HepG2 (cell line): ENCODE data around the gene GPX7.
A peak's percentile ranks its signal among the peaks of the same experiment; 100 is the strongest.

Experiments used
- EP300 ChIP-seq, 3 experiments: sonication (generic) in 1 of 3; formaldehyde crosslinking in 1 of 3; IDR thresholded peaks; 2 replicates each; pipeline versions ENCODE4 v1.5.1 to v1.6.1; 2011 to 2020; ENCODE audit warnings: low read depth in 2 of 3, low read length in 2 of 3, borderline replicate concordance in 1 of 3, improper control_type of control experiment in 1 of 3, mild to moderate bottlenecking in 1 of 3, missing genetic modification reagents in 1 of 3, moderate library complexity in 1 of 3
- GLI4 ChIP-seq: sonication (generic); formaldehyde crosslinking; IDR thresholded peaks from 2 replicates; pipeline ENCODE4 v1.5.1; 2020; ENCODE audit warnings: missing genetic modification reagents, mild to moderate bottlenecking, moderate library complexity, borderline replicate concordance
- HMG20B ChIP-seq: conservative IDR thresholded peaks from 2 replicates; pipeline ENCODE4 v1.6.1; 2016; ENCODE audit warnings: missing genetic modification reagents, missing compliant biosample characterization
- HNF4A ChIP-seq: sonication (generic); formaldehyde crosslinking; IDR thresholded peaks from 2 replicates; pipeline ENCODE4 v1.4.0; 2020; ENCODE audit warnings: missing genetic modification reagents
- POLR2A ChIP-seq, 2 experiments: IDR thresholded peaks; 2 replicates each; pipeline ENCODE4 v1.6.1; 2011; ENCODE audit warnings: low read depth in 2 of 2, low read length in 2 of 2, mild to moderate bottlenecking in 1 of 2, moderate library complexity in 1 of 2; ENCODE audit not compliant: insufficient read depth in 1 of 2
- POLR2AphosphoS5 ChIP-seq: IDR thresholded peaks from 2 replicates; pipeline ENCODE4 v1.6.1; 2012; ENCODE audit warnings: low read depth, low read length
- TBL1XR1 ChIP-seq: fragments of 150-350 bp; IDR thresholded peaks from 2 replicates; pipeline ENCODE4 v1.6.1; 2014; ENCODE audit warnings: borderline replicate concordance, low read length; ENCODE audit not compliant: partially characterized antibody
- TGIF2 ChIP-seq: IDR thresholded peaks from 2 replicates; pipeline ENCODE4 v1.6.1; 2016; ENCODE audit warnings: control low read depth, missing compliant biosample characterization
- THAP7 ChIP-seq: sonication (generic); formaldehyde crosslinking; IDR thresholded peaks from 2 replicates; pipeline ENCODE4 v1.8.1; 2023; ENCODE audit warnings: mild to moderate bottlenecking, missing genetic modification reagents
- ZNF644 ChIP-seq: IDR thresholded peaks from 2 replicates; pipeline ENCODE4 v1.6.1; 2016; ENCODE audit warnings: low read depth
- TF ChIP-seq, protein P1 (sequence below), 2 experiments: sonication (generic) in 1 of 2; formaldehyde crosslinking in 1 of 2; IDR thresholded peaks; 2 replicates each; pipeline versions ENCODE4 v1.4.0 to v1.6.1; 2018 to 2020; ENCODE audit warnings: missing genetic modification reagents in 2 of 2, borderline replicate concordance in 1 of 2, low read depth in 1 of 2, mild to moderate bottlenecking in 1 of 2, missing biosample characterization in 1 of 2
- TF ChIP-seq, protein P2 (sequence below): sonication (generic); formaldehyde crosslinking; IDR thresholded peaks from 2 replicates; pipeline ENCODE4 v1.5.0; 2020; ENCODE audit warnings: mild to moderate bottlenecking, missing genetic modification reagents, moderate library complexity

GRCh38 chr1:52552505-52553361, 49.4 kb upstream of the GPX7 start, which contains the start of gene TUT4:
- no peak for TF ChIP-seq TBL1XR1
- peak; percentile 40; the same call in 1 of the 2 replicates for TF ChIP-seq POLR2AphosphoS5
- TF ChIP-seq POLR2A (IDR thresholded peaks at IDR 0.05; ENCODE audit: insufficient read depth in 1 of 2, low read depth in 2 of 2, low read length in 2 of 2), result peak in 1 of 2 experiments; percentile 60; a peak in 2 of 4 replicates
- TF ChIP-seq HNF4A (CRISPR knock-in tag), result peak; percentile 4; the same call in 1 of the 2 replicates
- TF ChIP-seq, protein P1, sequence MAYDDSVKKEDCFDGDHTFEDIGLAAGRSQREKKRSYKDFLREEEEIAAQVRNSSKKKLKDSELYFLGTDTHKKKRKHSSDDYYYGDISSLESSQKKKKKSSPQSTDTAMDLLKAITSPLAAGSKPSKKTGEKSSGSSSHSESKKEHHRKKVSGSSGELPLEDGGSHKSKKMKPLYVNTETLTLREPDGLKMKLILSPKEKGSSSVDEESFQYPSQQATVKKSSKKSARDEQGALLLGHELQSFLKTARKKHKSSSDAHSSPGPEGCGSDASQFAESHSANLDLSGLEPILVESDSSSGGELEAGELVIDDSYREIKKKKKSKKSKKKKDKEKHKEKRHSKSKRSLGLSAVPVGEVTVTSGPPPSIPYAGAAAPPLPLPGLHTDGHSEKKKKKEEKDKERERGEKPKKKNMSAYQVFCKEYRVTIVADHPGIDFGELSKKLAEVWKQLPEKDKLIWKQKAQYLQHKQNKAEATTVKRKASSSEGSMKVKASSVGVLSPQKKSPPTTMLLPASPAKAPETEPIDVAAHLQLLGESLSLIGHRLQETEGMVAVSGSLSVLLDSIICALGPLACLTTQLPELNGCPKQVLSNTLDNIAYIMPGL (CRISPR knock-in tag; IDR thresholded peaks at IDR 0.05; ENCODE audit: borderline replicate concordance in 1 of 2, low read depth in 1 of 2), result peak; percentile 72
- peak; percentile 56; the same call in 1 of the 2 replicates for TF ChIP-seq GLI4 (CRISPR knock-in tag)
- TF ChIP-seq EP300 (IDR thresholded peaks at IDR 0.05; ENCODE audit: low read depth in 2 of 2, low read length in 2 of 2), result no peak
- no peak for TF ChIP-seq EP300 (CRISPR knock-in tag; IDR thresholded peaks at IDR 0.05; ENCODE audit: borderline replicate concordance)
- no peak for TF ChIP-seq HMG20B (CRISPR knock-in tag)
- 0 out of 2 replicates have a peak, but pooled peaks have one; percentile 23 for TF ChIP-seq TGIF2 (CRISPR knock-in tag)
- no peak for TF ChIP-seq ZNF644
- peak; percentile 66; the same call in 1 of the 2 replicates for TF ChIP-seq THAP7 (CRISPR knock-in tag)
- TF ChIP-seq, protein P2, sequence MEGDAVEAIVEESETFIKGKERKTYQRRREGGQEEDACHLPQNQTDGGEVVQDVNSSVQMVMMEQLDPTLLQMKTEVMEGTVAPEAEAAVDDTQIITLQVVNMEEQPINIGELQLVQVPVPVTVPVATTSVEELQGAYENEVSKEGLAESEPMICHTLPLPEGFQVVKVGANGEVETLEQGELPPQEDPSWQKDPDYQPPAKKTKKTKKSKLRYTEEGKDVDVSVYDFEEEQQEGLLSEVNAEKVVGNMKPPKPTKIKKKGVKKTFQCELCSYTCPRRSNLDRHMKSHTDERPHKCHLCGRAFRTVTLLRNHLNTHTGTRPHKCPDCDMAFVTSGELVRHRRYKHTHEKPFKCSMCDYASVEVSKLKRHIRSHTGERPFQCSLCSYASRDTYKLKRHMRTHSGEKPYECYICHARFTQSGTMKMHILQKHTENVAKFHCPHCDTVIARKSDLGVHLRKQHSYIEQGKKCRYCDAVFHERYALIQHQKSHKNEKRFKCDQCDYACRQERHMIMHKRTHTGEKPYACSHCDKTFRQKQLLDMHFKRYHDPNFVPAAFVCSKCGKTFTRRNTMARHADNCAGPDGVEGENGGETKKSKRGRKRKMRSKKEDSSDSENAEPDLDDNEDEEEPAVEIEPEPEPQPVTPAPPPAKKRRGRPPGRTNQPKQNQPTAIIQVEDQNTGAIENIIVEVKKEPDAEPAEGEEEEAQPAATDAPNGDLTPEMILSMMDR (CRISPR knock-in tag), result peak; percentile 35
